ENCODE results near the gene CLEC4E. TPM values are rescaled to one million over a fixed set of nuclear protein-coding genes. Genes with fewer than 3 reads are reported as not detected.

The CLEC4E gene
- total RNA-seq, 1 experiment from 2014 or later, result not detected

GRCh38 chr12:8553088-8553627 lies 12.5 kb upstream of the CLEC4E start:
- no peak for DNase-seq (ENCODE audit: low read depth, low spot score)
- H3K9ac ChIP-seq (ENCODE audit: low read length), result no peak overlapping the region
- H4K20me1 ChIP-seq (ENCODE audit: insufficient read depth), result no peaks in the 10 kb centered on the region
- H3K27me3 ChIP-seq (ENCODE audit: insufficient read depth, low read length), result no peaks in the 10 kb centered on the region
- RAD21 ChIA-PET (ENCODE audit: low non-redundant PET in 1 of 2, low total read pairs in 2 of 2, uncharacterized antibody in 2 of 2, unreplicated experiment in 2 of 2), result no interaction called here
- H2AFZ ChIP-seq (ENCODE audit: low read depth, low read length, poor library complexity, severe bottlenecking), result no peak overlapping the region
- H3K27ac ChIP-seq (ENCODE audit: low read depth, low read length), result no peak overlapping the region
- H3K36me3 ChIP-seq (ENCODE audit: control insufficient read depth in 1 of 2, insufficient read depth in 2 of 2, low read length in 2 of 2), result no peaks in the 10 kb centered on the region
- TF ChIP-seq SP1 (IDR thresholded peaks at IDR 0.05; ENCODE audit: low read depth), result no peak
- peak in 1 of 3 experiments; percentile 37; a peak in 3 of 6 replicates for TF ChIP-seq CTCF (IDR thresholded peaks at IDR 0.05 in 2 of 3, conservative IDR thresholded peaks at IDR 0.05 in 1 of 3; ENCODE audit: borderline replicate concordance in 1 of 3, insufficient read depth in 1 of 3, low read depth in 2 of 3, low read length in 2 of 3)
- POLR2A ChIA-PET, result no interaction called here
- BruUV-seq (replicated peaks), result no TSS peak
- intact Hi-C loops (cut with micrococcal nuclease), result no loop called here
- H3K4me3 ChIP-seq (replicated peaks in 1 of 2; ENCODE audit: low read depth in 1 of 2, low read length in 2 of 2), result no peak overlapping the region
- no peaks in the 10 kb centered on the region for H3K9me2 ChIP-seq (ENCODE audit: insufficient read depth)
- no peaks in the 10 kb centered on the region for H3K9me3 ChIP-seq (ENCODE audit: control insufficient read depth in 1 of 2, insufficient read depth in 1 of 2, low read depth in 1 of 2, low read length in 2 of 2)
- H3K4me1 ChIP-seq (ENCODE audit: control insufficient read depth in 1 of 2, insufficient read depth in 2 of 2, low read length in 2 of 2), result peaks cover 0 to 7% of the 10 kb centered on the region in 2 experiments; a peak in 2 of 4 replicates
- CTCF ChIA-PET, result interaction anchor here (1.0 to 2.0 kb wide), 2 partner anchors 9 to 496 kb away, joined by 3 to 20 read pairs; no protein-coding TSS in a partner anchor
- ATAC-seq, result peak; percentile 69
- H3K79me2 ChIP-seq (ENCODE audit: insufficient read depth, low read length), result no peaks in the 10 kb centered on the region
- no peak overlapping the region for H3K4me2 ChIP-seq (ENCODE audit: low read length)

GRCh38 chr12:8549381-8549780 lies 8.7 kb upstream of the CLEC4E start:
- H3K4me1 ChIP-seq (ENCODE audit: control insufficient read depth in 1 of 2, insufficient read depth in 2 of 2, low read length in 2 of 2), result peaks cover 0 to 1% of the 10 kb centered on the region in 2 experiments; a peak in 2 of 4 replicates
- H2AFZ ChIP-seq (ENCODE audit: low read depth, low read length, poor library complexity, severe bottlenecking), result no peak overlapping the region
- H3K36me3 ChIP-seq (ENCODE audit: control insufficient read depth in 1 of 2, insufficient read depth in 2 of 2, low read length in 2 of 2), result no peaks in the 10 kb centered on the region
- H3K9me2 ChIP-seq (ENCODE audit: insufficient read depth), result no peaks in the 10 kb centered on the region
- H3K27ac ChIP-seq (ENCODE audit: low read depth, low read length), result no peak overlapping the region
- no peak overlapping the region for H3K4me3 ChIP-seq (replicated peaks in 1 of 2; ENCODE audit: low read depth in 1 of 2, low read length in 2 of 2)
- ChIA-PET CTCF (no interaction called here), POLR2A (no interaction called here), RAD21 (ENCODE audit: low non-redundant PET in 1 of 2, low total read pairs in 2 of 2, uncharacterized antibody in 2 of 2, unreplicated experiment in 2 of 2) (no interaction called here)
- no peaks in the 10 kb centered on the region for H3K9me3 ChIP-seq (ENCODE audit: control insufficient read depth in 1 of 2, insufficient read depth in 1 of 2, low read depth in 1 of 2, low read length in 2 of 2)
- no peak for TF ChIP-seq ATF3 (IDR thresholded peaks at IDR 0.05)
- TF ChIP-seq POLR2AphosphoS5 (IDR thresholded peaks at IDR 0.05; ENCODE audit: low read depth, low read length), result no peak
- TF ChIP-seq SIN3A (IDR thresholded peaks at IDR 0.05; ENCODE audit: low read depth), result no peak
- no peak for TF ChIP-seq MAX (IDR thresholded peaks at IDR 0.05)
- TF ChIP-seq POLR2A (IDR thresholded peaks at IDR 0.05; ENCODE audit: borderline replicate concordance, extremely low read depth, insufficient read depth, insufficient read length), result no peak
- no peak for TF ChIP-seq TCF7L2 (IDR thresholded peaks at IDR 0.05; ENCODE audit: borderline replicate concordance, extremely low read depth, insufficient read depth, insufficient read length)
- TF ChIP-seq YY1 (IDR thresholded peaks at IDR 0.05; ENCODE audit: extremely low read depth, insufficient replicate concordance, low read depth, low read length), result no peak
- no peak for TF ChIP-seq JUND (IDR thresholded peaks at IDR 0.05)
- TF ChIP-seq SRF (IDR thresholded peaks at IDR 0.05; ENCODE audit: low read depth), result no peak
- no peak for TF ChIP-seq ZFX (IDR thresholded peaks at IDR 0.05)
- no peak for TF ChIP-seq REST (IDR thresholded peaks at IDR 0.05; ENCODE audit: low read depth)
- no peaks in the 10 kb centered on the region for H3K79me2 ChIP-seq (ENCODE audit: insufficient read depth, low read length)
- no peak overlapping the region for H3K4me2 ChIP-seq (ENCODE audit: low read length)
- ATAC-seq, result no peak
- no peak overlapping the region for H3K9ac ChIP-seq (ENCODE audit: low read length)
- H4K20me1 ChIP-seq (ENCODE audit: insufficient read depth), result no peaks in the 10 kb centered on the region
- intact Hi-C loops (cut with micrococcal nuclease), result loop anchor here (10.0 kb wide), 1 partner anchor 275 kb away; the partner anchor contains the start of gene A2ML1
- H3K27me3 ChIP-seq (ENCODE audit: insufficient read depth, low read length), result no peaks in the 10 kb centered on the region
- DNase-seq (ENCODE audit: low read depth, low spot score), result no peak
- no TSS peak for BruUV-seq (replicated peaks)

All from HCT116 (cell line).